Measurements from ENCODE around the gene TGFB3.
"Not testable (repeated sequence)": the region's sequence is repeated elsewhere in the genome, so short reads cannot be mapped to it uniquely, and the experiment has no call there.

TGFB3 gene

GRCh38 chr14:75981426-75982265, at the start of gene TGFB3:
TSS of gene TGFB3 (minus strand) at chr14:75981995. CDS start at chr14:75980893, 1,102 bp downstream.
- H3K9ac ChIP-seq (ENCODE audit: low read length), result peak within 1 kb of the TSS; percentile 39
- H3K36me3 ChIP-seq (ENCODE audit: control insufficient read depth, low read depth, low read length), result no peaks in the 10 kb centered on the region
- H3K27me3 ChIP-seq (ENCODE audit: control insufficient read depth, insufficient read depth, low read length), result peaks cover 38% of the 10 kb centered on the region
- H3K27ac ChIP-seq (ENCODE audit: low read length), result no peak within 1 kb of the TSS
- H3K9me3 ChIP-seq (ENCODE audit: control insufficient read depth, low read depth, low read length), result no peaks in the 10 kb centered on the region
- peaks cover 26% of the 10 kb centered on the region for H3K4me1 ChIP-seq (ENCODE audit: control insufficient read depth, low read depth, low read length)
- peak within 1 kb of the TSS; percentile 89 for H3K4me3 ChIP-seq (ENCODE audit: low read length)

GRCh38 chr14:76024211-76024907, 42.6 kb upstream of the TGFB3 start:
- Histone ChIP-seq H3K27ac (ENCODE audit: low read length) (no peak overlapping the region), H3K9ac (ENCODE audit: low read length) (no peak overlapping the region), H3K27me3 (ENCODE audit: control insufficient read depth, insufficient read depth, low read length) (no peaks in the 10 kb centered on the region), H3K4me3 (ENCODE audit: low read length) (no peak overlapping the region), H3K9me3 (ENCODE audit: control insufficient read depth, low read depth, low read length) (no peaks in the 10 kb centered on the region), H3K36me3 (ENCODE audit: control insufficient read depth, low read depth, low read length) (no peaks in the 10 kb centered on the region), H3K4me1 (ENCODE audit: control insufficient read depth, low read depth, low read length) (peaks cover 9% of the 10 kb centered on the region)

GRCh38 chr14:76023757-76024156, 42.0 kb upstream of the TGFB3 start:
- H3K27me3 ChIP-seq (ENCODE audit: control insufficient read depth, insufficient read depth, low read length), result no peaks in the 10 kb centered on the region
- peaks cover 9% of the 10 kb centered on the region for H3K4me1 ChIP-seq (ENCODE audit: control insufficient read depth, low read depth, low read length)
- no peak overlapping the region for H3K9ac ChIP-seq (ENCODE audit: low read length)
- H3K4me3 ChIP-seq (ENCODE audit: low read length), result no peak overlapping the region
- no peaks in the 10 kb centered on the region for H3K36me3 ChIP-seq (ENCODE audit: control insufficient read depth, low read depth, low read length)
- no peak overlapping the region for H3K27ac ChIP-seq (ENCODE audit: low read length)
- no peaks in the 10 kb centered on the region for H3K9me3 ChIP-seq (ENCODE audit: control insufficient read depth, low read depth, low read length)

GRCh38 chr14:76022991-76023390, 41.2 kb upstream of the TGFB3 start:
- H3K9ac ChIP-seq (ENCODE audit: low read length), result no peak overlapping the region
- H3K27me3 ChIP-seq (ENCODE audit: control insufficient read depth, insufficient read depth, low read length), result no peaks in the 10 kb centered on the region
- no peak overlapping the region for H3K4me3 ChIP-seq (ENCODE audit: low read length)
- no peaks in the 10 kb centered on the region for H3K36me3 ChIP-seq (ENCODE audit: control insufficient read depth, low read depth, low read length)
- no peaks in the 10 kb centered on the region for H3K9me3 ChIP-seq (ENCODE audit: control insufficient read depth, low read depth, low read length)
- no peak overlapping the region for H3K27ac ChIP-seq (ENCODE audit: low read length)
- H3K4me1 ChIP-seq (ENCODE audit: control insufficient read depth, low read depth, low read length), result peaks cover 9% of the 10 kb centered on the region

- H3K27ac ChIP-seq (ENCODE audit: low read length), result no peak overlapping the region
- peaks cover 9% of the 10 kb centered on the region for H3K4me1 ChIP-seq (ENCODE audit: control insufficient read depth, low read depth, low read length)
- no peaks in the 10 kb centered on the region for H3K9me3 ChIP-seq (ENCODE audit: control insufficient read depth, low read depth, low read length)
- H3K4me3 ChIP-seq (ENCODE audit: low read length), result no peak overlapping the region
- no peaks in the 10 kb centered on the region for H3K36me3 ChIP-seq (ENCODE audit: control insufficient read depth, low read depth, low read length)
- no peaks in the 10 kb centered on the region for H3K27me3 ChIP-seq (ENCODE audit: control insufficient read depth, insufficient read depth, low read length)
- no peak overlapping the region for H3K9ac ChIP-seq (ENCODE audit: low read length)
These were observed 37.9 kb upstream of the TGFB3 start for GRCh38 chr14:76019676-76020075.

- no peaks in the 10 kb centered on the region for H3K36me3 ChIP-seq (ENCODE audit: control insufficient read depth, low read depth, low read length)
- no peaks in the 10 kb centered on the region for H3K27me3 ChIP-seq (ENCODE audit: control insufficient read depth, insufficient read depth, low read length)
These were observed 33.9 kb upstream of the TGFB3 start for GRCh38 chr14:76015668-76016067.

GRCh38 chr14:76015191-76015590, 33.4 kb upstream of the TGFB3 start:
- H3K9me3 ChIP-seq (ENCODE audit: control insufficient read depth, low read depth, low read length), result no peaks in the 10 kb centered on the region
- H3K36me3 ChIP-seq (ENCODE audit: control insufficient read depth, low read depth, low read length), result no peaks in the 10 kb centered on the region
- no peak overlapping the region for H3K9ac ChIP-seq (ENCODE audit: low read length)
- H3K27ac ChIP-seq (ENCODE audit: low read length), result no peak overlapping the region
- H3K4me1 ChIP-seq (ENCODE audit: control insufficient read depth, low read depth, low read length), result no peaks in the 10 kb centered on the region
- H3K27me3 ChIP-seq (ENCODE audit: control insufficient read depth, insufficient read depth, low read length), result no peaks in the 10 kb centered on the region
- no peak overlapping the region for H3K4me3 ChIP-seq (ENCODE audit: low read length)

More at GRCh38 chr14:76015668-76016067, 33.9 kb upstream of the TGFB3 start:
- H3K27ac ChIP-seq (ENCODE audit: low read length), result no peak overlapping the region
- H3K4me3 ChIP-seq (ENCODE audit: low read length), result no peak overlapping the region
- no peak overlapping the region for H3K9ac ChIP-seq (ENCODE audit: low read length)
- H3K4me1 ChIP-seq (ENCODE audit: control insufficient read depth, low read depth, low read length), result no peaks in the 10 kb centered on the region
- H3K9me3 ChIP-seq (ENCODE audit: control insufficient read depth, low read depth, low read length), result no peaks in the 10 kb centered on the region

- Histone ChIP-seq H3K27ac (ENCODE audit: low read length) (no peak overlapping the region), H3K36me3 (ENCODE audit: control insufficient read depth, low read depth, low read length) (no peaks in the 10 kb centered on the region), H3K27me3 (ENCODE audit: control insufficient read depth, insufficient read depth, low read length) (no peaks in the 10 kb centered on the region), H3K9me3 (ENCODE audit: control insufficient read depth, low read depth, low read length) (no peaks in the 10 kb centered on the region), H3K4me1 (ENCODE audit: control insufficient read depth, low read depth, low read length) (no peaks in the 10 kb centered on the region), H3K4me3 (ENCODE audit: low read length) (no peak overlapping the region), H3K9ac (ENCODE audit: low read length) (no peak overlapping the region)
These were observed 30.6 kb upstream of the TGFB3 start for GRCh38 chr14:76012354-76012753.

GRCh38 chr14:76011930-76012329, 30.1 kb upstream of the TGFB3 start:
- Histone ChIP-seq H3K27ac (ENCODE audit: low read length) (no peak overlapping the region), H3K4me3 (ENCODE audit: low read length) (no peak overlapping the region), H3K9ac (ENCODE audit: low read length) (no peak overlapping the region)

GRCh38 chr14:76009627-76010026, 27.8 kb upstream of the TGFB3 start:
- H3K4me1 ChIP-seq (ENCODE audit: control insufficient read depth, low read depth, low read length); H3K27me3 ChIP-seq (ENCODE audit: control insufficient read depth, insufficient read depth, low read length); H3K36me3 ChIP-seq (ENCODE audit: control insufficient read depth, low read depth, low read length); H3K9ac ChIP-seq (ENCODE audit: low read length); H3K4me3 ChIP-seq (ENCODE audit: low read length); H3K9me3 ChIP-seq (ENCODE audit: control insufficient read depth, low read depth, low read length); H3K27ac ChIP-seq (ENCODE audit: low read length): not testable (repeated sequence)

More at GRCh38 chr14:76011930-76012329, 30.1 kb upstream of the TGFB3 start:
- H3K9me3 ChIP-seq (ENCODE audit: control insufficient read depth, low read depth, low read length), result no peaks in the 10 kb centered on the region
- H3K27me3 ChIP-seq (ENCODE audit: control insufficient read depth, insufficient read depth, low read length), result no peaks in the 10 kb centered on the region
- no peaks in the 10 kb centered on the region for H3K4me1 ChIP-seq (ENCODE audit: control insufficient read depth, low read depth, low read length)
- H3K36me3 ChIP-seq (ENCODE audit: control insufficient read depth, low read depth, low read length), result no peaks in the 10 kb centered on the region

- Histone ChIP-seq H3K27ac (ENCODE audit: low read length) (no peak overlapping the region), H3K27me3 (ENCODE audit: control insufficient read depth, insufficient read depth, low read length) (no peaks in the 10 kb centered on the region), H3K9ac (ENCODE audit: low read length) (no peak overlapping the region), H3K4me3 (ENCODE audit: low read length) (no peak overlapping the region), H3K4me1 (ENCODE audit: control insufficient read depth, low read depth, low read length) (no peaks in the 10 kb centered on the region), H3K36me3 (ENCODE audit: control insufficient read depth, low read depth, low read length) (peaks cover 4% of the 10 kb centered on the region), H3K9me3 (ENCODE audit: control insufficient read depth, low read depth, low read length) (no peaks in the 10 kb centered on the region)
These were observed 26.1 kb upstream of the TGFB3 start for GRCh38 chr14:76007852-76008251.
